ENCODE measurements around the gene TMEM203.
A peak's percentile ranks its signal among the peaks of the same experiment; 100 is the strongest.

Gene TMEM203

GRCh38 chr9:137215196-137215986 lies 9.9 kb upstream of the TMEM203 start:
- TF ChIP-seq, protein P1, sequence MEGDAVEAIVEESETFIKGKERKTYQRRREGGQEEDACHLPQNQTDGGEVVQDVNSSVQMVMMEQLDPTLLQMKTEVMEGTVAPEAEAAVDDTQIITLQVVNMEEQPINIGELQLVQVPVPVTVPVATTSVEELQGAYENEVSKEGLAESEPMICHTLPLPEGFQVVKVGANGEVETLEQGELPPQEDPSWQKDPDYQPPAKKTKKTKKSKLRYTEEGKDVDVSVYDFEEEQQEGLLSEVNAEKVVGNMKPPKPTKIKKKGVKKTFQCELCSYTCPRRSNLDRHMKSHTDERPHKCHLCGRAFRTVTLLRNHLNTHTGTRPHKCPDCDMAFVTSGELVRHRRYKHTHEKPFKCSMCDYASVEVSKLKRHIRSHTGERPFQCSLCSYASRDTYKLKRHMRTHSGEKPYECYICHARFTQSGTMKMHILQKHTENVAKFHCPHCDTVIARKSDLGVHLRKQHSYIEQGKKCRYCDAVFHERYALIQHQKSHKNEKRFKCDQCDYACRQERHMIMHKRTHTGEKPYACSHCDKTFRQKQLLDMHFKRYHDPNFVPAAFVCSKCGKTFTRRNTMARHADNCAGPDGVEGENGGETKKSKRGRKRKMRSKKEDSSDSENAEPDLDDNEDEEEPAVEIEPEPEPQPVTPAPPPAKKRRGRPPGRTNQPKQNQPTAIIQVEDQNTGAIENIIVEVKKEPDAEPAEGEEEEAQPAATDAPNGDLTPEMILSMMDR (conservative IDR thresholded peaks at IDR 0.05; ENCODE audit: low read depth, low read length): no peak
- DNase-seq (ENCODE audit: low read depth): no peak
- no peak overlapping the region for H3K4me3 ChIP-seq (ENCODE audit: low read length)

- TF ChIP-seq, protein P1 (conservative IDR thresholded peaks at IDR 0.05; ENCODE audit: low read depth, low read length): no peak
- no peak overlapping the region for H3K4me3 ChIP-seq (ENCODE audit: low read length)
- no peak for DNase-seq (ENCODE audit: low read depth)
Observed at GRCh38 chr9:137214620-137215019, 9.2 kb upstream of the TMEM203 start.

DNA sequence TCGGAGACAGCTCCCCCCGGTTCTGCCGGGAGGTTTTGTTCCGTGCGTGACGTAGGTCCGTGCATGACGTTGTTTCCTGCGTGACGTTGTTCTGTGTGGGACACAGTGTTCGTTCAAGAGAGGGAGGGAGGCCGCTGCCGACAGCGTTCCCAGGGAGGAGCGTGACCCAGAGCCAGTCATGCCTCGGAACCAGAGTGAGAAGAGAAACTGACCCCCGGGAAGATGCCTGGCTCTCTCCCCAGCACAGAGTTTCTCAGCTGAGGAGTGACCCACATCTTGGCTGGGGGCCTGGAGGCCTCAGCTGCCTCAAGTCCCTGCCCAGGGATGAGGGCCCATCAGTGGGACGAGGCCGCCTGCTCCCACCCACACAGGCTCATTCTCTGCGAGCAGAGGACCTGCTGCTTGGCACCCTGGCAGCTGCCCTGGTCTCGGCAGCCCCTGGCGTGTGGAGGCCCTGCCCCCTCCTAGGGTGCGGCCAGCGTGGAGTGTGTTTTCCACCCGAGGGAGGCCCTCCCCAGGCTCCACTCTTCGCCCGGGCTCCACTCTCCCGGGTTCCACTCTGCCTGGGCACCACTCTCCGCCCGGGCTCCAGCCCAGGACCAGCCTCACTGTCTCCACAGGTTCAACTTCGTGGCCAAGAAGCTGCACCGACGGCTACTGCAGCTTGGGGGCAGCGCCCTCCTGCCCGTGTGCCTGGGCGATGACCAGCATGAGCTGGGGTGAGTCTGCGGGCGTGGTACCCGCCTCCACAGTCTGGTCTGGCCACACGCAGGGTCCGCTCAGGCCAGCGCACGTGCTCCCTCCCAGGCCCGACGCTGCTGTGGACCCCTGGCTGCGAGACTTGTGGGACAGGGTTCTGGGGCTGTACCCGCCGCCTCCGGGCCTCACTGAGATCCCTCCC lies 8.0 kb upstream of the TMEM203 start:
- no peak for DNase-seq (ENCODE audit: low read depth)
- TF ChIP-seq, protein P1 (conservative IDR thresholded peaks at IDR 0.05; ENCODE audit: low read depth, low read length): peak; percentile 28

DNA sequence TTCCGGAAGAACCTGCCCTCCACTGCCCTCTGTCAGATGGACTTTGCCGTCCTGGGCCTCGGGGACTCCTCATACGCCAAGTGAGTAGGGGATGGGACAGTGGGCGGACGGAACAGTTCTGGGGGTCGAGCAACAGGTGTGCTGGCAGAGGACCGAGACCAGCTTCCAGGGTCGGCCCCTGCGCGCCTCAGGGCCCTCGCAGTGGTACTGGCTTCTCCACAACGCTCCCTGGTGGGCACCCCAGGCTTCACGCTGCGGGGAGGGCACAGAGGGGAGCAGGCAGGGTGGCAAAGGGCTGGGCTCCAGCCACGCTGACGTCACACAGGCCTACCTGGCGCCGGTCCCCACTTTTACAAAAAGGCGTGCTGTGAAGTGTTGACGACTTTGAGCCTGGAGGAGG lies 7.1 kb upstream of the TMEM203 start:
- DNase-seq (ENCODE audit: low read depth): no peak
- TF ChIP-seq, protein P1 (conservative IDR thresholded peaks at IDR 0.05; ENCODE audit: low read depth, low read length): no peak
- H3K4me3 ChIP-seq (ENCODE audit: low read length): no peak overlapping the region

More for the DNA sequence above, 8.0 kb upstream of the TMEM203 start:
- H3K4me3 ChIP-seq (ENCODE audit: low read length): no peak overlapping the region

- H3K4me3 ChIP-seq (ENCODE audit: low read length): no peak overlapping the region
- TF ChIP-seq, protein P1 (conservative IDR thresholded peaks at IDR 0.05; ENCODE audit: low read depth, low read length): no peak
- DNase-seq (ENCODE audit: low read depth): no peak
Observed at GRCh38 chr9:137211532-137211931, 6.1 kb upstream of the TMEM203 start.

GRCh38 chr9:137206602-137207001 lies 1.2 kb upstream of the TMEM203 start:
- no peak for DNase-seq (ENCODE audit: low read depth)
- TF ChIP-seq, protein P1 (conservative IDR thresholded peaks at IDR 0.05; ENCODE audit: low read depth, low read length): no peak
- H3K4me3 ChIP-seq (ENCODE audit: low read length): peak overlapping the region; percentile 86
